ENCODE data around the gene CTF1. TPM values are rescaled to one million over a fixed set of nuclear protein-coding genes. Genes with fewer than 3 reads are reported as not detected.

Gene CTF1
- total RNA-seq, 1 donor, result 3.3 TPM

DNA sequence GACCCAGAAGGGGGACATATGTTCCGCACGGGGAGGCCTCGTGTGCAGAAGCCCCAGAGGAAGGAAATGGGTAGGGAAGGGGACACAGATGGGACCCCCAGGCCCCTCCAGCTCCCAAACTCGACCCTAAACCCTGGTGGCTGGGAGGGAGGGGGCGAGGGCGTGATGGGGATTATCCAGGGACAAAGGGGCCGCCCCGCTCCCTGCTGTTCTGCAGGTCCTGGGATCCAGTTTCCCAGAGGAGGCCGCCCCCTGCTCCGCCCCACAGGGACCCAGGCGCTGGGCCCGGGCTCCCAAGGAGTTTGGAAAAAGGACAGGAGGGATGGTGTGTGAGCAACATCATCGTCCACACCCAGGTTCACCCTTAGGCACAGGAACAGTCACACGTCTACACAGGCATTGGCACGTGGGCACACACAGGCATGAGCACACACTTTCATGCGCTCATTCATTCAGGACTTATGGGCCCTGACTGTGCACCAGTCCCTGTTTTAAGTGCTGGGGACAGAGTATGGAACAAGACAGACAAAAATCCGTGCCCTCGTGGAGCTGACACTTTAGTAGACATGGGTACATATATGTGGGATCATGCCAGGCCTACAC is 14.1 kb downstream of the CTF1 start:
- H3K4me1 ChIP-seq (ENCODE audit: insufficient read depth, low read length), result no peaks in the 10 kb centered on the region
- peak; percentile 36 for DNase-seq (ENCODE audit: insufficient read length, low spot score, missing footprints)
- H3K4me3 ChIP-seq (ENCODE audit: insufficient read depth, low read length), result no peak overlapping the region
- TF ChIP-seq, protein P1, sequence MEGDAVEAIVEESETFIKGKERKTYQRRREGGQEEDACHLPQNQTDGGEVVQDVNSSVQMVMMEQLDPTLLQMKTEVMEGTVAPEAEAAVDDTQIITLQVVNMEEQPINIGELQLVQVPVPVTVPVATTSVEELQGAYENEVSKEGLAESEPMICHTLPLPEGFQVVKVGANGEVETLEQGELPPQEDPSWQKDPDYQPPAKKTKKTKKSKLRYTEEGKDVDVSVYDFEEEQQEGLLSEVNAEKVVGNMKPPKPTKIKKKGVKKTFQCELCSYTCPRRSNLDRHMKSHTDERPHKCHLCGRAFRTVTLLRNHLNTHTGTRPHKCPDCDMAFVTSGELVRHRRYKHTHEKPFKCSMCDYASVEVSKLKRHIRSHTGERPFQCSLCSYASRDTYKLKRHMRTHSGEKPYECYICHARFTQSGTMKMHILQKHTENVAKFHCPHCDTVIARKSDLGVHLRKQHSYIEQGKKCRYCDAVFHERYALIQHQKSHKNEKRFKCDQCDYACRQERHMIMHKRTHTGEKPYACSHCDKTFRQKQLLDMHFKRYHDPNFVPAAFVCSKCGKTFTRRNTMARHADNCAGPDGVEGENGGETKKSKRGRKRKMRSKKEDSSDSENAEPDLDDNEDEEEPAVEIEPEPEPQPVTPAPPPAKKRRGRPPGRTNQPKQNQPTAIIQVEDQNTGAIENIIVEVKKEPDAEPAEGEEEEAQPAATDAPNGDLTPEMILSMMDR (IDR thresholded peaks at IDR 0.05; ENCODE audit: extremely low read depth, low read depth, low read length), result no peak
- no peaks in the 10 kb centered on the region for H3K36me3 ChIP-seq (ENCODE audit: insufficient read depth, low read length)
- no peaks in the 10 kb centered on the region for H3K9me3 ChIP-seq (ENCODE audit: low read depth, low read length)
- no peak overlapping the region for H2AFZ ChIP-seq (ENCODE audit: low read length)
- no peak overlapping the region for H3K4me2 ChIP-seq (ENCODE audit: insufficient read depth, low read length)
- no peaks in the 10 kb centered on the region for H3K27me3 ChIP-seq (ENCODE audit: insufficient read depth, low read length)
- H3K27ac ChIP-seq (ENCODE audit: low read depth, low read length), result no peak overlapping the region
- no peaks in the 10 kb centered on the region for H4K20me1 ChIP-seq (ENCODE audit: insufficient read depth, low read length)
- no peaks in the 10 kb centered on the region for H3K79me2 ChIP-seq (ENCODE audit: insufficient read depth, low read length)

DNA sequence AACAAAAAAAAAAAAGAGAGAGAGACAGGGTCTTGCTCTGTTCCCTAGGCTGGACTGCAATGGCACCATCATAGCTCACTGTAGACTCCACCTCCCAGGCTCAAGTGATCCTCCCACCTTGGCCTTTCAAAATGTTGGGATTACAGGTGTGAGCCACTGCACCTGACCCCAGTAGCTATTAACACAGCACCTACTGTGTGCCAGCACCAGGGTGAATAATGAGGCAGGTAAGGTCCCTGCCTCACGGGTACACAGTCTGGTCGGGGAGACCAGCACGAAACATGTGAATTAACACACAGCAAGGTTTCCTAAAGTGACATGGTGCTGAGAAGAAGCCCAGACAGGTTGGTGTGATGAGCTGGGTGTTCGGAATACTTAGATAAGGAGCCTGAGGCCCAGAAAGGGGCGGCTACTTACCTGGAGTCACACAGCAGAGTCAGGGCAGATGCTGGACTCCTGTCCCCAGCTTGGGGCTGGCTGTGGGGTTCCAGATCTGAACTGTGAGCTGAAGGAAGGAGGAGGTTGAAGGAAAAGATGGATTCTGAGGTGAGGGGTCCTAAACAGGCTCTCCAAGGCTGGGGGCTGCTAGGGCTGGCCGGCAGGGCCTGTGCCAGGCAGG is 16.5 kb downstream of the CTF1 start:
- Histone ChIP-seq H3K9me3 (ENCODE audit: low read depth, low read length) (no peaks in the 10 kb centered on the region), H3K4me3 (ENCODE audit: insufficient read depth, low read length) (no peak overlapping the region), H3K27me3 (ENCODE audit: insufficient read depth, low read length) (no peaks in the 10 kb centered on the region), H4K20me1 (ENCODE audit: insufficient read depth, low read length) (no peaks in the 10 kb centered on the region), H2AFZ (ENCODE audit: low read length) (no peak overlapping the region), H3K4me1 (ENCODE audit: insufficient read depth, low read length) (no peaks in the 10 kb centered on the region), H3K79me2 (ENCODE audit: insufficient read depth, low read length) (no peaks in the 10 kb centered on the region), H3K36me3 (ENCODE audit: insufficient read depth, low read length) (no peaks in the 10 kb centered on the region), H3K27ac (ENCODE audit: low read depth, low read length) (no peak overlapping the region), H3K4me2 (ENCODE audit: insufficient read depth, low read length) (no peak overlapping the region)
- DNase-seq (ENCODE audit: insufficient read length, low spot score, missing footprints), result no peak
- TF ChIP-seq, protein P1 (IDR thresholded peaks at IDR 0.05; ENCODE audit: extremely low read depth, low read depth, low read length), result no peak

DNA sequence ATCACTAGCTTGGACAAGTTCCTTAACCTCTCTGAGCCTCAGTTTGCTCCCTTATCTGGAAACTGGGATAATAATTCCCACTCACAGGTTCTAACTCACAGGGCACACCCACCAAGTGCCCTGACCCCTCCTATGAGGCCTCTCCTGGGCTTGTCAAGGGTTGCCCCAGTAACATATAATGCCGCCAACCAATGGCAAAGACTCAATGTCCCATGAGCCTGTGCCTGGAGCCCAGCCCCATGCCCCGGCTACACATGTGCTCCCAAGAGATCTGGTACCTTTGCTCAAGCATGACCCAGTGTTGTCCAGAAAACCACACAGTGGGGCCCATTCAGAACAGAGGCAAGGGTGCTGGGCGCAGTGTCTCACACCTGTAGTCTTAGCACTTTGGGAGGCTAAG is 18.4 kb downstream of the CTF1 start:
- H4K20me1 ChIP-seq (ENCODE audit: insufficient read depth, low read length), result no peaks in the 10 kb centered on the region
- no peaks in the 10 kb centered on the region for H3K4me1 ChIP-seq (ENCODE audit: insufficient read depth, low read length)
- no peaks in the 10 kb centered on the region for H3K27me3 ChIP-seq (ENCODE audit: insufficient read depth, low read length)

DNA sequence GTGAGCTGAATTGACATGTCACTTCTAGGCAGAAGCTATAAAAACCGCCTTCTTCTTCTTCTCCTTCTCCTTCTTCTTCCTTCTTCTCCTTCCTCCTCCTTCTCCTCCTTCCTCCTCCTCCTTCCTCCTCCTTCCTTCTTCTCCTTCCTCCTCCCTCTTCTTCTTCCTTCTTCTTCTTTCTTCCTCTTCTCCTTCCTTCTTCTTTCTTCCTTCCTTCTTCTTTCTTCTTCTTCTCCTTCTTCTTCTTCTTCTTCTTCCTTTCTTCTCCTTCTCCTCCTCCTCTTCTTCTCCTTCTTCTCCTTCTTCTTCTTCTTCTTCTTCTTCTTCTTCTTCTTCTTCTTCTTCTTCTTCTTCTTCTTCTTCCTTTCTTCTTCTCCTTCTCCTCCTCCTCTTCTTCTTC is 22.2 kb downstream of the CTF1 start:
- no peaks in the 10 kb centered on the region for H3K36me3 ChIP-seq (ENCODE audit: insufficient read depth, low read length)
- H4K20me1 ChIP-seq (ENCODE audit: insufficient read depth, low read length), result no peaks in the 10 kb centered on the region
- no peaks in the 10 kb centered on the region for H3K79me2 ChIP-seq (ENCODE audit: insufficient read depth, low read length)
- H3K4me1 ChIP-seq (ENCODE audit: insufficient read depth, low read length), result peaks cover 9% of the 10 kb centered on the region
- no peaks in the 10 kb centered on the region for H3K27me3 ChIP-seq (ENCODE audit: insufficient read depth, low read length)
- no peak overlapping the region for H3K4me3 ChIP-seq (ENCODE audit: insufficient read depth, low read length)
- DNase-seq (ENCODE audit: insufficient read length, low spot score, missing footprints), result no peak
- H3K9me3 ChIP-seq (ENCODE audit: low read depth, low read length), result no peaks in the 10 kb centered on the region
- TF ChIP-seq, protein P1 (IDR thresholded peaks at IDR 0.05; ENCODE audit: extremely low read depth, low read depth, low read length), result no peak
- no peak overlapping the region for H2AFZ ChIP-seq (ENCODE audit: low read length)
- no peak overlapping the region for H3K4me2 ChIP-seq (ENCODE audit: insufficient read depth, low read length)
- no peak overlapping the region for H3K27ac ChIP-seq (ENCODE audit: low read depth, low read length)

More for the DNA sequence above, 18.4 kb downstream of the CTF1 start:
- Histone ChIP-seq H3K36me3 (ENCODE audit: insufficient read depth, low read length) (no peaks in the 10 kb centered on the region), H3K4me2 (ENCODE audit: insufficient read depth, low read length) (no peak overlapping the region), H2AFZ (ENCODE audit: low read length) (no peak overlapping the region), H3K79me2 (ENCODE audit: insufficient read depth, low read length) (no peaks in the 10 kb centered on the region), H3K9me3 (ENCODE audit: low read depth, low read length) (no peaks in the 10 kb centered on the region), H3K4me3 (ENCODE audit: insufficient read depth, low read length) (no peak overlapping the region), H3K27ac (ENCODE audit: low read depth, low read length) (no peak overlapping the region)
- DNase-seq (ENCODE audit: insufficient read length, low spot score, missing footprints), result no peak
- TF ChIP-seq, protein P1 (IDR thresholded peaks at IDR 0.05; ENCODE audit: extremely low read depth, low read depth, low read length), result no peak
